Measurements from ENCODE around the gene CDCA3.

DNA sequence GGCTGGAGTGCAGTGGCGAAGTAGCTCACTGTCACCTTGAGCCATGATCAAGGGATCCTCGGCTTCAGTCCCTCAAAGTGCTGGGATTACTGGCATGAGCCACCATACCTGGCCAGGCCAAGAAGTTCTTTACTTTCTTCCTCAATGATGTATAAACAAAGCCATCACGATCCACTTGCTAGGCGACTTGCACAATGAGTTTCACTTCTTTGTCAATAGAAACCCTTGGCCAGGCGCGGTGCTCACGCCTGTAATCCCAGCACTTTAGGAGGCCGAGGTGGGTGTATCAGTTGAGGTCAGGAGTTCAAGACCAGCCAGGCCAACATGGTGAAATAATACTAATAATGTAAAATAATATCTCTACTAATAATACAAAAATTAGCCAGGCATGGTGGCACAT lies 36.4 kb upstream of the CDCA3 start:
- TF ChIP-seq EZH2phosphoT487 (IDR thresholded peaks at IDR 0.05; ENCODE audit: borderline replicate concordance, low read length) (no peak), EZH2 (IDR thresholded peaks at IDR 0.05; ENCODE audit: low read length, unreplicated experiment) (no peak)
- TF ChIP-seq, protein P1, sequence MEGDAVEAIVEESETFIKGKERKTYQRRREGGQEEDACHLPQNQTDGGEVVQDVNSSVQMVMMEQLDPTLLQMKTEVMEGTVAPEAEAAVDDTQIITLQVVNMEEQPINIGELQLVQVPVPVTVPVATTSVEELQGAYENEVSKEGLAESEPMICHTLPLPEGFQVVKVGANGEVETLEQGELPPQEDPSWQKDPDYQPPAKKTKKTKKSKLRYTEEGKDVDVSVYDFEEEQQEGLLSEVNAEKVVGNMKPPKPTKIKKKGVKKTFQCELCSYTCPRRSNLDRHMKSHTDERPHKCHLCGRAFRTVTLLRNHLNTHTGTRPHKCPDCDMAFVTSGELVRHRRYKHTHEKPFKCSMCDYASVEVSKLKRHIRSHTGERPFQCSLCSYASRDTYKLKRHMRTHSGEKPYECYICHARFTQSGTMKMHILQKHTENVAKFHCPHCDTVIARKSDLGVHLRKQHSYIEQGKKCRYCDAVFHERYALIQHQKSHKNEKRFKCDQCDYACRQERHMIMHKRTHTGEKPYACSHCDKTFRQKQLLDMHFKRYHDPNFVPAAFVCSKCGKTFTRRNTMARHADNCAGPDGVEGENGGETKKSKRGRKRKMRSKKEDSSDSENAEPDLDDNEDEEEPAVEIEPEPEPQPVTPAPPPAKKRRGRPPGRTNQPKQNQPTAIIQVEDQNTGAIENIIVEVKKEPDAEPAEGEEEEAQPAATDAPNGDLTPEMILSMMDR (conservative IDR thresholded peaks at IDR 0.05; ENCODE audit: low read depth, low read length), result no peak

Measured in PC-3 (cell line).